Measurements from ENCODE around the gene WBP4. TPM values are rescaled to one million over a fixed set of nuclear protein-coding genes. Genes with fewer than 3 reads are reported as not detected.

WBP4 gene, protein sequence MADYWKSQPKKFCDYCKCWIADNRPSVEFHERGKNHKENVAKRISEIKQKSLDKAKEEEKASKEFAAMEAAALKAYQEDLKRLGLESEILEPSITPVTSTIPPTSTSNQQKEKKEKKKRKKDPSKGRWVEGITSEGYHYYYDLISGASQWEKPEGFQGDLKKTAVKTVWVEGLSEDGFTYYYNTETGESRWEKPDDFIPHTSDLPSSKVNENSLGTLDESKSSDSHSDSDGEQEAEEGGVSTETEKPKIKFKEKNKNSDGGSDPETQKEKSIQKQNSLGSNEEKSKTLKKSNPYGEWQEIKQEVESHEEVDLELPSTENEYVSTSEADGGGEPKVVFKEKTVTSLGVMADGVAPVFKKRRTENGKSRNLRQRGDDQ
- total RNA-seq = 6.0 and 6.5 TPM in 2 replicates

DNA sequence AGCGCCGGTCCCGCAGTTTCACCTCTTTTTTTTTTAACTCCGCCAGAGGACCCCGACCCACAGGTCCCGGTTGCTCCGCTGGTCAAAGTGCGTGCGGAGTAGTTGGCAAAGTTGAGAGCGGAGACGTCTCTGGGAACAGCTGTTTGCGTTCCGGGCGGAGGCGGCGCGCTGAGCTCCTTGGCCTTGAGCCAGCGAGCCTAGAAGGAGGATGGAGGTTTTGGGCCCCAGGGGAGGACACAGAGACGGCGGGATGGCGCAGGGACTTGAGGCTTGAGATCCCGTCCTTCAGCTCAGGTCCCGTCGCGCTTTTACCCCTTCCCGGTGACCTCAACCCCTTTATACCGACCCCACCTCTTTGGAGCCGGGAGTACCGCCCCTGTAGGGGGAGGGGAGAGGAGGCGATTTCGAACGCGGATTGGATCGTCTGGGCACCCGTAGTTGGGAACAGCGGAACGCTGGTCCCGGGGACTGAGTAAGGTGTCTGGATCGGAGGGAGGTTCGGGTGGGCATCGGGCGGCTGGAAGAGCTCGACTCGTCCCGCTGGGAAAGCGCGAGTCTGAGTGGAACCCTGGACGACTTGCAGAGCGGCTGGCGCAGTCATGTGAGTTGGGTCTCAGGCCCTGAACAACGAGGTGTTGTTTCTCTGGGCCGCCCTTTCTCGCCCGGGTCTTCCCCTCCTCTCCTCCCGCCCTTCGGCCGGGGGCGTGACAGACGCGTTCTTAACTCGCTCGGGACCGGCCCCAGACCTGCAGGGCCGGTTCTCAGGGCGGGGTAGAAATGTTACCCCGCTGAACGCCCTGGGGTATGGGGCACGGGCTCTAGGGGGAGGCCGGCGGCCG, at the start of gene WBP4:
Gene WBP4 (plus strand): TSS at position 435 of the 839 bp plus-strand sequence. CDS start 165 bp downstream, at position 600.

DNA sequence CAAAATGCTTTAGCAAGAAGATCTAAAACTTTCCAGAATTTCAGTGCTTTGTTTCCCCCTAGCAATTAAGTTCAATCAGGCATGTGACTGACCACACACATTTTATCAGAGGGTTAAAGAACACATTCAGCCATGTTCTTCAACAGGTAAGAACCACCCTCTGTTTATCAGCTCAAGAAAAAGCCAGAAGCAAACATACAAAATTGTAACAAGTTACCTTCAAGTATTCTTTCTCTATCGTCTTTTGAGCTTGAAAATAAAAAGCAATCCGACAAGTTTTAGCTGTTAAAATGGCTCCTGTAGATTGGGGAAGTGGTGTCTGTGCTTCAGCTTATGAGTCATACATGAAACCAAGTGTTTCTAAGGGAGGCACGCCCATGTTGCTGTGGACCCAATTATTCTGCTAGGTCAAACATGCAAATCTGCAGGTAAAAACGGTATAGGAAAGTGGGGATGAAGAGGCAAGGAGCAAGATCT, 42.3 kb upstream of the WBP4 start, which contains the start of gene ELF1:
Gene ELF1 (minus strand): TSS at position 306 of the 477 bp plus-strand sequence. CDS start 37,262 bp downstream, outside the sequence.

GRCh38 chr13:41132512-41133152, 71.3 kb downstream of the WBP4 start, which contains the start of gene KBTBD6:
Gene KBTBD6, minus strand, starts transcription at chr13:41132802. Its CDS starts 291 bp downstream, at chr13:41132511.

Other genes with a start within 250 kb of the WBP4 start
- 68.2 and 84.2 TPM in 2 replicates for gene ELF1, start 42.2 kb upstream of the WBP4 start, total RNA-seq
- gene KBTBD6, start 71.3 kb downstream of the WBP4 start, total RNA-seq = 5.5 and 10.2 TPM in 2 replicates
- 3.6 and 8.5 TPM in 2 replicates for gene KBTBD7, start 133.1 kb downstream of the WBP4 start, total RNA-seq
- gene MTRF1, start 202.1 kb downstream of the WBP4 start, total RNA-seq = 16.9 and 23.2 TPM in 2 replicates
- 5.5 and 16.0 TPM in 2 replicates for gene NAA16, start 249.8 kb downstream of the WBP4 start, total RNA-seq